ENCODE results near the gene KRTAP5-2.
"Not testable (repeated sequence)": the region's sequence is repeated elsewhere in the genome, so short reads cannot be mapped to it uniquely, and the experiment has no call there.

Gene KRTAP5-2

GRCh38 chr11:1589996-1590395 is 8.1 kb downstream of the KRTAP5-2 start:
- no peak for DNase-seq (ENCODE audit: low spot score)

- DNase-seq (ENCODE audit: low spot score), result not testable (repeated sequence)
Measured at GRCh38 chr11:1589191-1589963, 8.7 kb downstream of the KRTAP5-2 start.

GRCh38 chr11:1586699-1587098 is 11.4 kb downstream of the KRTAP5-2 start:
- no peak for DNase-seq (ENCODE audit: low spot score)

GRCh38 chr11:1584661-1585370 is 13.3 kb downstream of the KRTAP5-2 start, which contains the start of gene KRTAP5-1:
Gene KRTAP5-1, minus strand, starts transcription at chr11:1585283. Its CDS starts 34 bp downstream, at chr11:1585249.
- DNase-seq (ENCODE audit: low spot score), result not testable (repeated sequence)

- DNase-seq (ENCODE audit: low spot score), result not testable (repeated sequence)
Measured at GRCh38 chr11:1582909-1583308, 15.2 kb downstream of the KRTAP5-2 start.

GRCh38 chr11:1581976-1582375 is 16.1 kb downstream of the KRTAP5-2 start:
- DNase-seq (ENCODE audit: low spot score), result no peak

GRCh38 chr11:1576825-1577224 is 21.3 kb downstream of the KRTAP5-2 start:
- no peak for DNase-seq (ENCODE audit: low spot score)

GRCh38 chr11:1575756-1576155 is 22.3 kb downstream of the KRTAP5-2 start:
- not testable (repeated sequence) for DNase-seq (ENCODE audit: low spot score)

GRCh38 chr11:1574933-1575242 is 23.2 kb downstream of the KRTAP5-2 start:
- no peak for DNase-seq (ENCODE audit: low spot score)

- peak; percentile 57 for DNase-seq (ENCODE audit: low spot score)
Measured at GRCh38 chr11:1574238-1574932, 23.7 kb downstream of the KRTAP5-2 start.

GRCh38 chr11:1573903-1574237 is 24.2 kb downstream of the KRTAP5-2 start:
- DNase-seq (ENCODE audit: low spot score), result no peak

- no peak for DNase-seq (ENCODE audit: low spot score)
Measured at GRCh38 chr11:1573077-1573902, 24.8 kb downstream of the KRTAP5-2 start.

- peak; percentile 43 for DNase-seq (ENCODE audit: low spot score)
Measured at GRCh38 chr11:1572197-1573076, 25.7 kb downstream of the KRTAP5-2 start, which contains the start of gene DUSP8. Gene DUSP8, minus strand, starts transcription at chr11:1572271. Its CDS starts 6,445 bp downstream, at chr11:1565826.

GRCh38 chr11:1571760-1572196 is 26.3 kb downstream of the KRTAP5-2 start:
- no peak for DNase-seq (ENCODE audit: low spot score)

- DNase-seq (ENCODE audit: low spot score), result no peak
Measured at GRCh38 chr11:1570896-1571759, 27.0 kb downstream of the KRTAP5-2 start.

- no peak for DNase-seq (ENCODE audit: low spot score)
Measured at GRCh38 chr11:1570531-1570895, 27.6 kb downstream of the KRTAP5-2 start.

- no peak for DNase-seq (ENCODE audit: low spot score)
Measured at GRCh38 chr11:1570001-1570453, 28.1 kb downstream of the KRTAP5-2 start.

- no peak for DNase-seq (ENCODE audit: low spot score)
Measured at GRCh38 chr11:1569251-1569780, 28.8 kb downstream of the KRTAP5-2 start.

- peak; percentile 60 for DNase-seq (ENCODE audit: low spot score)
Measured at GRCh38 chr11:1568441-1568911, 29.6 kb downstream of the KRTAP5-2 start.

Measured in NAMALWA (cell line).